PC-3 (cell line): ENCODE results near the gene CSNK1D. TPM values are rescaled to one million over a fixed set of nuclear protein-coding genes. Genes with fewer than 3 reads are reported as not detected.

ENCODE experiments used
- ATAC-seq: fragments of 200-7000 bp; cut with Tn5 transposase; 2 replicates; pipeline ENCODE4 v1.9.1; 2020; ENCODE audit warnings: mild to moderate bottlenecking, moderate library complexity
- BruUV-seq: library from RNA; stranded (reverse); fragments of 400-500 nt; replicated peaks from 2 replicates; lab custom pipeline; 2021; lab: Mats Ljungman, UMichigan
- CTCF ChIA-PET: fragments of 300-600 bp; sonication (Branson Sonifier 250); formaldehyde crosslinking; loops from one replicate; lab custom pipeline; 2022; ENCODE audit warnings: antibody characterized with exemption; lab: Charles Lee
- POLR2A ChIA-PET: fragments of 300-600 bp; sonication (Branson Sonifier 250); formaldehyde crosslinking; loops from one replicate; lab custom pipeline; 2022; ENCODE audit warnings: antibody characterized with exemption; ENCODE audit not compliant: unreplicated experiment; lab: Charles Lee
- DNase-seq: peaks from one replicate; pipeline ENCODE4 v3.0.0-alpha.2; 2015
- H2AFZ ChIP-seq: fragments of 300-600 bp; sonication (generic); 2 replicates; pipeline ENCODE4 v1.6.0; 2016; ENCODE audit warnings: antibody characterized with exemption, low read length
- H3F3A ChIP-seq: fragments of 300-600 bp; sonication (generic); one replicate; pipeline ENCODE4 v1.6.0; 2017; ENCODE audit warnings: antibody characterized with exemption, low read length, control low read depth, mild to moderate bottlenecking; ENCODE audit not compliant: unreplicated experiment
- H3K27ac ChIP-seq: fragments of 300-600 bp; sonication (generic); 2 replicates; pipeline ENCODE4 v1.5.1; 2016; ENCODE audit warnings: mild to moderate bottlenecking, low read length
- H3K27me3 ChIP-seq: fragments of 300-600 bp; sonication (generic); 2 replicates; pipeline ENCODE4 v1.6.1; 2016; ENCODE audit warnings: low read length, mixed read lengths
- H3K36me3 ChIP-seq: fragments of 300-600 bp; sonication (generic); 2 replicates; pipeline ENCODE4 v1.6.1; 2016; ENCODE audit warnings: low read depth, mixed run types, low read length, mixed read lengths
- H3K4me1 ChIP-seq: fragments of 300-600 bp; sonication (generic); 2 replicates; pipeline ENCODE4 v1.5.1; 2016; ENCODE audit warnings: low read length; ENCODE audit not compliant: insufficient read depth
- H3K4me2 ChIP-seq: fragments of 300-600 bp; sonication (generic); 2 replicates; pipeline ENCODE4 v1.6.0; 2016; ENCODE audit warnings: low read length
- H3K4me3 ChIP-seq: fragments of 300-600 bp; sonication (generic); 2 replicates; pipeline ENCODE4 v1.5.1; 2016; ENCODE audit warnings: mild to moderate bottlenecking, low read length, mixed read lengths
- H3K79me2 ChIP-seq: fragments of 300-600 bp; sonication (generic); 2 replicates; pipeline ENCODE4 v1.6.1; 2017; ENCODE audit warnings: low read length, mixed read lengths
- H3K9ac ChIP-seq: fragments of 300-600 bp; sonication (generic); 2 replicates; pipeline ENCODE4 v1.6.0; 2016; ENCODE audit warnings: mild to moderate bottlenecking, low read length
- H3K9me2 ChIP-seq: fragments of 300-600 bp; sonication (generic); replicated peaks from 2 replicates; pipeline ENCODE4 v1.6.1; 2016; ENCODE audit warnings: mixed run types, low read length, mixed read lengths
- H3K9me3 ChIP-seq: fragments of 300-600 bp; sonication (generic); 2 replicates; pipeline ENCODE4 v1.6.1; 2016; ENCODE audit warnings: low read length, mixed read lengths
- H4K20me1 ChIP-seq: fragments of 300-600 bp; sonication (generic); 2 replicates; pipeline ENCODE4 v1.6.1; 2016; ENCODE audit warnings: low read length, mixed read lengths
- EZH2 ChIP-seq: fragments of 300-600 bp; sonication (generic); IDR thresholded peaks from one replicate; pipeline ENCODE4 v1.6.1; 2017; ENCODE audit warnings: antibody characterized with exemption, mild to moderate bottlenecking, low read length; ENCODE audit not compliant: unreplicated experiment
- EZH2phosphoT487 ChIP-seq: fragments of 300-600 bp; sonication (generic); IDR thresholded peaks from 2 replicates; pipeline ENCODE4 v1.6.1; 2018; ENCODE audit warnings: mild to moderate bottlenecking, antibody characterized with exemption, low read length, borderline replicate concordance
- intact Hi-C: fragments of 100-400 bp; cut with micrococcal nuclease; formaldehyde crosslinking; loops from 2 replicates; pipeline ENCODE4 v1.9.0; 2023
- total RNA-seq: library from RNA; depleted of rRNA; stranded (reverse); fragments of >200 nt; gene quantifications from 2 replicates; pipeline ENCODE4 v1.2.3, GENCODE V29; 2014
- TF ChIP-seq, protein P1 (sequence below): fragments of 300-600 bp; sonication (generic); conservative IDR thresholded peaks from 2 replicates; pipeline ENCODE4 v1.5.1; 2017; ENCODE audit warnings: antibody characterized with exemption, low read depth, mild to moderate bottlenecking, low read length

CSNK1D gene
- total RNA-seq, 1 experiment from 2014 or later: 58.6 TPM

DNA sequence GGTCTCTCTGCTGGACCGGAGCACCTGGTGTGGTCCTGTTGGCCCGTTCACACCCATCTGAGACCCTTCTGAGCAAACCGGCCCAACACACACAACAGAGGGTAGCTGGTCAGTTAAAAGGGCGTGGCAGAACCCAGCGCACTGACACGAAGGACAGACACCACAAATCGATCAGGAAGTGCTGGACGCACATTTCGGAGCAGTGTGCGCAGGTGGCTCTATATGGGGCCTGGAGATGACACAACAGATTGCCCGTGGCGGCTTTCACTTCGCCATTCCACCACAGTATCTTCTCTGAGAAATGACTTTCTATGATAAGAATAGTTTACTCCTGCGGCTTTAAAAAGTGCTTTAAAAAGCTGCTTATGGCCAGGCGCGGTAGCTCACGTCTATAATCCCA, 73.4 kb downstream of the CSNK1D start:
- BruUV-seq: no TSS peak
- Histone ChIP-seq H3K4me2 (no peak overlapping the region), H3K27me3 (no peaks in the 10 kb centered on the region), H3F3A (no peaks in the 10 kb centered on the region), H3K9ac (no peak overlapping the region), H3K36me3 (peaks cover 1% of the 10 kb centered on the region; the same call in 1 of the 2 replicates), H3K4me3 (no peak overlapping the region), H3K4me1 (peaks cover 9% of the 10 kb centered on the region), H3K79me2 (peaks cover 9% of the 10 kb centered on the region; the same call in 1 of the 2 replicates), H3K9me3 (no peaks in the 10 kb centered on the region), H4K20me1 (no peaks in the 10 kb centered on the region), H2AFZ (no peak overlapping the region), H3K9me2 (no peaks in the 10 kb centered on the region), H3K27ac (no peak overlapping the region)
- TF ChIP-seq EZH2phosphoT487 (no peak), EZH2 (no peak)
- TF ChIP-seq, protein P1, sequence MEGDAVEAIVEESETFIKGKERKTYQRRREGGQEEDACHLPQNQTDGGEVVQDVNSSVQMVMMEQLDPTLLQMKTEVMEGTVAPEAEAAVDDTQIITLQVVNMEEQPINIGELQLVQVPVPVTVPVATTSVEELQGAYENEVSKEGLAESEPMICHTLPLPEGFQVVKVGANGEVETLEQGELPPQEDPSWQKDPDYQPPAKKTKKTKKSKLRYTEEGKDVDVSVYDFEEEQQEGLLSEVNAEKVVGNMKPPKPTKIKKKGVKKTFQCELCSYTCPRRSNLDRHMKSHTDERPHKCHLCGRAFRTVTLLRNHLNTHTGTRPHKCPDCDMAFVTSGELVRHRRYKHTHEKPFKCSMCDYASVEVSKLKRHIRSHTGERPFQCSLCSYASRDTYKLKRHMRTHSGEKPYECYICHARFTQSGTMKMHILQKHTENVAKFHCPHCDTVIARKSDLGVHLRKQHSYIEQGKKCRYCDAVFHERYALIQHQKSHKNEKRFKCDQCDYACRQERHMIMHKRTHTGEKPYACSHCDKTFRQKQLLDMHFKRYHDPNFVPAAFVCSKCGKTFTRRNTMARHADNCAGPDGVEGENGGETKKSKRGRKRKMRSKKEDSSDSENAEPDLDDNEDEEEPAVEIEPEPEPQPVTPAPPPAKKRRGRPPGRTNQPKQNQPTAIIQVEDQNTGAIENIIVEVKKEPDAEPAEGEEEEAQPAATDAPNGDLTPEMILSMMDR: no peak
- DNase-seq: no peak
- ATAC-seq: no peak
- POLR2A ChIA-PET: no interaction called here
- CTCF ChIA-PET: no interaction called here
- intact Hi-C loops: no loop called here

DNA sequence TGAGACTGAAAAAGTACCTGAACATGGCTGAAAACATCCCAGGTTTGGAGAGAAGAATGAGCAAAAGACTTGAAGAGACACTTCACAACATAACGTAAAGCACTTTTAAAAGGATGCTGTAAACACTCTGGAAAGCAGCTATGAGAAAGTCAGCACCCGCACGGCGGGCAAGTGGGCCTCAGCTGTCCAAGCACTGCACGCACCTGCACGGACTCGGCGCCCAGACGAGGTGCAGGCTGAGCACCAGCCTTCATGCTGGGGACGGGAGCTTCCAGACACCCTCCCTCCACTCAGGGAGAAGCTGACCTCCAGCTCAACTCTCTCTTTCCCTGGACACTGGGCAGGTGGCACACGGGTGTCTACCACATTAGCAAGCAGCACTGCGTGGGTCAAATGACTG, 74.0 kb downstream of the CSNK1D start:
- Histone ChIP-seq H4K20me1 (no peaks in the 10 kb centered on the region), H3K36me3 (peaks cover 6% of the 10 kb centered on the region; the same call in 1 of the 2 replicates), H3K79me2 (peaks cover 9% of the 10 kb centered on the region; the same call in 1 of the 2 replicates), H3K27ac (no peak overlapping the region), H3K4me2 (no peak overlapping the region), H3K9ac (no peak overlapping the region), H3F3A (no peaks in the 10 kb centered on the region), H3K27me3 (no peaks in the 10 kb centered on the region), H3K9me2 (no peaks in the 10 kb centered on the region), H3K4me3 (no peak overlapping the region), H2AFZ (no peak overlapping the region), H3K4me1 (peaks cover 3% of the 10 kb centered on the region; the same call in 1 of the 2 replicates), H3K9me3 (no peaks in the 10 kb centered on the region)
- TF ChIP-seq EZH2: no peak
- TF ChIP-seq EZH2phosphoT487: no peak
- TF ChIP-seq, protein P1: no peak
- intact Hi-C loops: no loop called here
- DNase-seq (no peak), ATAC-seq (no peak)
- CTCF ChIA-PET: no interaction called here
- POLR2A ChIA-PET: no interaction called here
- no TSS peak for BruUV-seq

DNA sequence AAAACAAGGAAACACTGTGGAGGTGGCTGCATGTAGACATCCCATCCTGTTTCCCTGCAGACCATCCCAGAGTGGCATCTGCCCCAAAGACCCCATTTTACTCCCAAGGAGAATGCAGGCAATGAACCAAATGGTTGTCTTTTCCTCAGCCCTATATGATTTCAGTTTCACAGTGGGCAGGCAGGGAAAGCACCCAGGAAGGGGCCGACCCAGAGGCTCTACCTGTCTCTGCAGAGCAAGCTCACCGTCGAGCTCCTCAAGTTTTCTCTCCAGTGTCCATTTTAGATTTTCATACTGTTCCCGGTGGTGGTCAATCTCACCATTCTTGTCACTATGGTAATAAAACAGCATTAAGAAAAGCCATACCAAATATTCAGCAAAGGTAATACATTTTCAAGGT, 75.4 kb downstream of the CSNK1D start:
- ATAC-seq (no peak), DNase-seq (no peak)
- no peaks in the 10 kb centered on the region for H3F3A ChIP-seq
- intact Hi-C loops: no loop called here
- H3K4me3 ChIP-seq: no peak overlapping the region
- H3K9me3 ChIP-seq: no peaks in the 10 kb centered on the region
- H3K9me2 ChIP-seq: no peaks in the 10 kb centered on the region
- ChIA-PET CTCF (no interaction called here), POLR2A (no interaction called here)
- no peak for TF ChIP-seq EZH2phosphoT487
- TF ChIP-seq, protein P1: no peak
- no peak for TF ChIP-seq EZH2
- no peak overlapping the region for H2AFZ ChIP-seq
- no peak overlapping the region for H3K9ac ChIP-seq
- peaks cover 11% of the 10 kb centered on the region; the same call in 1 of the 2 replicates for H3K36me3 ChIP-seq
- no peaks in the 10 kb centered on the region for H3K27me3 ChIP-seq
- H3K27ac ChIP-seq: no peak overlapping the region
- H4K20me1 ChIP-seq: no peaks in the 10 kb centered on the region
- no peak overlapping the region for H3K4me2 ChIP-seq
- no peaks in the 10 kb centered on the region for H3K79me2 ChIP-seq
- H3K4me1 ChIP-seq: no peaks in the 10 kb centered on the region
- no TSS peak for BruUV-seq
